ENCODE results near the gene FOXN3.

FOXN3 gene

GRCh38 chr14:89417091-89417464 is at the start of gene FOXN3:
FOXN3 (minus strand) TSS chr14:89417233; CDS start chr14:89412476, 4,757 bp downstream.
- peak; percentile 95 for DNase-seq (ENCODE audit: low spot score)

GRCh38 chr14:89466484-89466883 is 49.5 kb upstream of the FOXN3 start:
- DNase-seq (ENCODE audit: low spot score) = no peak

GRCh38 chr14:89465876-89466275 is 48.8 kb upstream of the FOXN3 start:
- no peak for DNase-seq (ENCODE audit: low spot score)

- DNase-seq (ENCODE audit: low spot score) = no peak
These were observed 44.2 kb upstream of the FOXN3 start for GRCh38 chr14:89461256-89461655.

- DNase-seq (ENCODE audit: low spot score) = no peak
These were observed 41.8 kb upstream of the FOXN3 start for GRCh38 chr14:89458713-89459420.

GRCh38 chr14:89457007-89457406 is 40.0 kb upstream of the FOXN3 start:
- DNase-seq (ENCODE audit: low spot score) = no peak

- DNase-seq (ENCODE audit: low spot score) = no peak
These were observed 38.4 kb upstream of the FOXN3 start for GRCh38 chr14:89455412-89455811.

GRCh38 chr14:89454996-89455395 is 38.0 kb upstream of the FOXN3 start:
- DNase-seq (ENCODE audit: low spot score) = no peak

- no peak for DNase-seq (ENCODE audit: low spot score)
These were observed 35.2 kb upstream of the FOXN3 start for GRCh38 chr14:89452281-89452680.

- DNase-seq (ENCODE audit: low spot score) = no peak
These were observed 34.2 kb upstream of the FOXN3 start for GRCh38 chr14:89451229-89451628.

GRCh38 chr14:89447182-89447944 is 30.3 kb upstream of the FOXN3 start:
- DNase-seq (ENCODE audit: low spot score) = no peak

GRCh38 chr14:89445273-89445973 is 28.4 kb upstream of the FOXN3 start:
- DNase-seq (ENCODE audit: low spot score) = no peak

- DNase-seq (ENCODE audit: low spot score) = no peak
These were observed 27.6 kb upstream of the FOXN3 start for GRCh38 chr14:89444516-89445125.

- no peak for DNase-seq (ENCODE audit: low spot score)
These were observed 27.0 kb upstream of the FOXN3 start for GRCh38 chr14:89444044-89444443.

- DNase-seq (ENCODE audit: low spot score) = no peak
These were observed 26.1 kb upstream of the FOXN3 start for GRCh38 chr14:89443042-89443629.

GRCh38 chr14:89442280-89442679 is 25.2 kb upstream of the FOXN3 start:
- DNase-seq (ENCODE audit: low spot score) = no peak

GRCh38 chr14:89440986-89441909 is 24.2 kb upstream of the FOXN3 start:
- DNase-seq (ENCODE audit: low spot score) = no peak

GRCh38 chr14:89435892-89436656 is 19.0 kb upstream of the FOXN3 start:
- no peak for DNase-seq (ENCODE audit: low spot score)

- DNase-seq (ENCODE audit: low spot score) = no peak
These were observed 18.5 kb upstream of the FOXN3 start for GRCh38 chr14:89435492-89435891.

GRCh38 chr14:89432226-89432625 is 15.2 kb upstream of the FOXN3 start:
- DNase-seq (ENCODE audit: low spot score) = no peak
